T-helper 1 cell treated with Interleukin-12 subunit alpha and Interleukin-12 subunit beta and Interleukin-4 antibody, amounts not matched to agents 30 ng/mL and 1 ng/mL, for 36 hours (primary cell): ENCODE results near the gene IRF9. TPM values are rescaled to one million over a fixed set of nuclear protein-coding genes. Genes with fewer than 3 reads are reported as not detected.

Source experiments
- intact Hi-C: fragments of 100-400 bp; cut with micrococcal nuclease; formaldehyde crosslinking; loops from one replicate; pipeline ENCODE4 v1.15.1; 2024
- total RNA-seq: library from RNA; stranded (reverse); gene quantifications from 2 replicates; pipeline ENCODE4 v1.2.3, GENCODE V29; 2022

Gene IRF9
- total RNA-seq, 1 donor from 2014 or later: 304 TPM

GRCh38 chr14:24146453-24146977 lies 14.6 kb upstream of the IRF9 start, which contains the start of gene PSME2:
Gene PSME2 (minus strand): TSS chr14:24146610. CDS start chr14:24146581, 29 bp downstream.
- intact Hi-C loops: loop anchor here (1.0 to 10.0 kb wide), 10 partner anchors 10 to 1232 kb away; partner anchors contain the start of genes BCL2L2, CHMP4A, DHRS1 and IPO4

- intact Hi-C loops: loop anchor here (1.0 to 10.0 kb wide), 20 partner anchors 11 to 1232 kb away; partner anchors contain the start of genes BCL2L2, CHMP4A, DCAF11 and DHRS1
Measured at GRCh38 chr14:24146978-24147760, 13.9 kb upstream of the IRF9 start, which contains the start of gene RNF31. Gene RNF31 (plus strand): TSS chr14:24147498. CDS start chr14:24147699, 201 bp downstream.

DNA sequence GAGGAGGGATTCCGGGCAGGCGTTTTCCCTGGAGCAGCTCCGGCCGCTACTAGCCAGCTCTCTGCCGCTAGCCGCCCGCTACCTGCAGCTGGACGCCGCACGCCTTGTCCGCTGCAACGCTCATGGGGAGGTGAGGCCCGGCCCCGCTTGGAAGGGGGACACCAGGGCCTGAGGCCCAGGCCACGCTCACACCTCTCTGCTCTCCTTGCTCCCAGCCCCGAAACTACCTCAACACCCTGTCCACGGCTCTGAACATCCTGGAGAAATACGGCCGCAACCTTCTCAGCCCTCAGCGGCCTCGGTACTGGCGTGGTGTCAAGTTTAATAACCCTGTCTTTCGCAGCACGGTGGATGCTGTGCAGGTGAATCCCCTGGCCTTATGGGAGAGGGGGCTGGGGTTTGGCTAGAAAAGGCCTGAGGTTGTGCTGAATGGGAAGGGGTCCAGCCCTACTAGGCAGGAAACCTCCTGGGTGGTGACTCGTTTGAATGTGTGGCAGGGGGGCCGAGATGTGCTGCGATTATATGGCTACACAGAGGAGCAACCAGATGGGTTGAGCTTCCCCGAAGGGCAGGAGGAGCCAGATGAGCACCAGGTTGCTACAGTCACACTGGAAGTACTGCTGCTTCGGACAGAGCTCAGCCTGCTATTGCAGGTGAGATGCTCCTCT lies 13.2 kb upstream of the IRF9 start:
- intact Hi-C loops: loop anchor here (1.0 to 10.0 kb wide), 14 partner anchors 13 to 1233 kb away; partner anchors contain the start of genes BCL2L2, DCAF11, DHRS4L2 and GMPR2

- intact Hi-C loops: loop anchor here (10.0 kb wide), 3 partner anchors 595 to 1235 kb away; partner anchors contain the start of genes BCL2L2, PPP1R3E, RBM23 and THTPA
Measured at GRCh38 chr14:24149302-24149969, 11.6 kb upstream of the IRF9 start.

GRCh38 chr14:24150061-24150460 lies 11.0 kb upstream of the IRF9 start:
- intact Hi-C loops: no loop called here

DNA sequence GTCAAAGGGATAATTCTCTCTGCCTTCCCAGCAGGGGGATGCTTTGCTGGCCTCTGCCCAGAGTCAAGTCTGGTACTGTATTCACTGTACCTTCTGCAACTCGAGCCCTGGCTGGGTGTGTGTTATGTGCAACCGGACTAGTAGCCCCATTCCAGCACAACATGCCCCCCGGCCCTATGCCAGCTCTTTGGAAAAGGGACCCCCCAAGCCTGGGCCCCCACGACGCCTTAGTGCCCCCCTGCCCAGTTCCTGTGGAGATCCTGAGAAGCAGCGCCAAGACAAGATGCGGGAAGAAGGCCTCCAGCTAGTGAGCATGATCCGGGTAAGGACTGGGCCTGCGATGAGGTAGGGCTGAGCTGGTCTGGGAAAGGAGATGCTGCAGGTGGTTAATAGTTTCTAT lies 10.5 kb upstream of the IRF9 start:
- intact Hi-C loops: no loop called here

DNA sequence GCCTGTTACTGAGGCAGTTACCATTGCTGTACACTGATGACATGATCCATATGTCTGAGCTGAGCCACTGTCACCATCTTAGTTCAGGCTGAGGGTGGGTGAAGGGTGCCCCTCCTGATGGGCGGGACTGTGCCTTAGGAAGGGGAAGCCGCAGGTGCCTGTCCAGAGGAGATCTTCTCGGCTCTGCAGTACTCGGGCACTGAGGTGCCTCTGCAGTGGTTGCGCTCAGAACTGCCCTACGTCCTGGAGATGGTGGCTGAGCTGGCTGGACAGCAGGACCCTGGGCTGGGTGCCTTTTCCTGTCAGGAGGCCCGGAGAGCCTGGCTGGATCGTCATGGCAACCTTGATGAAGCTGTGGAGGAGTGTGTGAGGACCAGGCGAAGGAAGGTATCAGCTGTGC lies 10.1 kb upstream of the IRF9 start:
- intact Hi-C loops: no loop called here

GRCh38 chr14:24151404-24152080 lies 9.5 kb upstream of the IRF9 start:
- intact Hi-C loops: no loop called here

GRCh38 chr14:24155100-24155499 lies 6.0 kb upstream of the IRF9 start:
- intact Hi-C loops: no loop called here

DNA sequence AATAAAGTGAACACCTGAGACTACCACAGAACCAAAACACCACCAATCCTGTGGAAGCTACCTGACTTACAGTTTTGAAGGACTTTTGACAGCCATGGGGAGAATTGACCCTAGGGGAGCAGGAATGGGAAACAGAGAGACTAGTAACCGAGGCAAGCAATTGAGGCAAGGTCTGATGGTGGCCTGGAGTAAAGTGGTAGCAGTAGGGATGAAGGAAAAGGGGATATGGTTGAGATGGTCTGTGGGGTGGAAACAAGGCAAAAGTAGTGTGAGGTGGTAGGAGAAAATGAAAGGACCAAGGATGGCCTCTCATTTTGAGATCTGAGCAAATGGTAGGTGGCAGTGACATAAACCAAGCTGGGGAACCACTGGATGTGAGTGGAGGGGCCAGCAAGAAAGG lies 4.2 kb upstream of the IRF9 start:
- intact Hi-C loops: no loop called here

DNA sequence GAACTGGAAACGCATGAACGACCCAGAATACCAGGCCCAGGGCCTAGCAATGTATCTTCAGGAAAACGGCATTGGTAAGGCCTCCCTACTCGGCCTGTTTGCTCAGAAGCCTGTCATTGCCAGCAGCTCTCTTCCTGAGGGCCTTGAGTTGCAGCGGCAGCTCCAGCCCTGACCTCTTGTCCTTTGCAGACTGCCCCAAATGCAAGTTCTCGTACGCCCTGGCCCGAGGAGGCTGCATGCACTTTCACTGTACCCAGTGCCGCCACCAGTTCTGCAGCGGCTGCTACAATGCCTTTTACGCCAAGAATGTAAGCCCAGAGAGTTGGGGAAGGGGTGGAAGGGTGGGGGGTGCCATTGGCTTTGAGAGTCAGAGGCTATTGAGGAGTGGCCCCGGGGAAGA lies 3.7 kb upstream of the IRF9 start:
- intact Hi-C loops: no loop called here

GRCh38 chr14:24159777-24160498 lies 1.1 kb upstream of the IRF9 start:
- intact Hi-C loops: no loop called here

DNA sequence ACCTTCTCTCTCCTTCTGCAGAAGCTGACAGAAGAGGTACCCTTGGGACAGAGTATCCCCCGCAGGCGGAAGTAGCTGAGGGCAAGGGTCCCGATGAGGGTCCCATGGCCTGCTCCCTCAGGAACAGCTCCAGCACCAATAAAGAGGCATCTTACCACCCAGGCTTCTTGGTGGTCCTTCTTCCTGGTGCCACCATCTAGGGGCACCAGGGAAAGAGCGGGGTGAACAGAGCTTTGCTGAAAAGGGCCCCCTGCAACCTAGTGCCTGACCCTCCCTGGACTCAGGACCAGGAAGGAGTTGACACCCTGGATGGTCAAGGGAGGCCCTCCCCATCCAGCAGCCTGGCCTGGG lies 591 bp upstream of the IRF9 start:
- intact Hi-C loops: no loop called here

GRCh38 chr14:24162093-24162492 lies 1.0 kb downstream of the IRF9 start:
- intact Hi-C loops: no loop called here

DNA sequence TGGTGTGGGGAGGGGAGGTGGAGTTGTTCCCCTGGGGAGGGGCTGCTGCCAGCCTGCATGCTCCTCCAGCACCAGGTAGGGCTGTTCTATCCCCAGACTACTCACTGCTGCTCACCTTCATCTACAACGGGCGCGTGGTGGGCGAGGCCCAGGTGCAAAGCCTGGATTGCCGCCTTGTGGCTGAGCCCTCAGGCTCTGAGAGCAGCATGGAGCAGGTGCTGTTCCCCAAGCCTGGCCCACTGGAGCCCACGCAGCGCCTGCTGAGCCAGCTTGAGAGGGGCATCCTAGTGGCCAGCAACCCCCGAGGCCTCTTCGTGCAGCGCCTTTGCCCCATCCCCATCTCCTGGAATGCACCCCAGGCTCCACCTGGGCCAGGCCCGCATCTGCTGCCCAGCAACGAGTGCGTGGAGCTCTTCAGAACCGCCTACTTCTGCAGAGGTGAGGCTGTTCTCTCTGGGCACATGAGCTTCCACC lies 3.5 kb downstream of the IRF9 start:
- intact Hi-C loops: no loop called here

- intact Hi-C loops: no loop called here
Measured at GRCh38 chr14:24165785-24166184, 4.7 kb downstream of the IRF9 start.

- intact Hi-C loops: no loop called here
Measured at GRCh38 chr14:24167469-24168114, 6.5 kb downstream of the IRF9 start.

- intact Hi-C loops: loop anchor here (1.0 kb wide), 1 partner anchor 10 kb away; the partner anchor contains the start of gene IRF9
Measured at GRCh38 chr14:24171422-24172260, 10.6 kb downstream of the IRF9 start, which contains the start of gene REC8. Gene REC8 (plus strand): TSS chr14:24172080. CDS start chr14:24172553, 473 bp downstream.
